H9 (cell line): ENCODE data around the gene TMEM242. TPM values are rescaled to one million over a fixed set of nuclear protein-coding genes. Genes with fewer than 3 reads are reported as not detected.

Source experiments
- DNase-seq: peaks from one replicate; pipeline ENCODE4 v3.0.0-alpha.2; 2017
- H2AFZ ChIP-seq: one replicate; pipeline ENCODE4 v1.6.1; 2013; ENCODE audit warnings: mild to moderate bottlenecking, low read length, control low read depth, moderate library complexity
- H2AK5ac ChIP-seq: 2 replicates; pipeline ENCODE4 v1.6.1; 2013; ENCODE audit warnings: low read length, control low read depth, mixed read lengths; ENCODE audit not compliant: insufficient read length
- H2BK120ac ChIP-seq: one replicate; pipeline ENCODE4 v1.6.1; 2013; ENCODE audit warnings: low read depth, mild to moderate bottlenecking, low read length, control low read depth, inconsistent platforms; ENCODE audit not compliant: poor library complexity, severe bottlenecking
- H2BK12ac ChIP-seq: 2 replicates; pipeline ENCODE4 v1.6.1; 2013; ENCODE audit warnings: low read length, control low read depth, mixed read lengths, low read depth; ENCODE audit not compliant: insufficient read length
- H2BK15ac ChIP-seq: 2 replicates; pipeline ENCODE4 v1.6.1; 2013; ENCODE audit warnings: low read depth, low read length, control low read depth
- H2BK20ac ChIP-seq: one replicate; pipeline ENCODE4 v1.6.1; 2013; ENCODE audit warnings: low read depth, mild to moderate bottlenecking, low read length, control low read depth, inconsistent platforms; ENCODE audit not compliant: poor library complexity, severe bottlenecking
- H2BK5ac ChIP-seq: 2 replicates; pipeline ENCODE4 v1.6.1; 2013; ENCODE audit warnings: low read length, control low read depth, mixed read lengths; ENCODE audit not compliant: insufficient read length
- H3K14ac ChIP-seq: 2 replicates; pipeline ENCODE4 v1.6.1; 2013; ENCODE audit warnings: low read length, control low read depth; ENCODE audit not compliant: insufficient read depth
- H3K18ac ChIP-seq: 2 replicates; pipeline ENCODE4 v1.6.1; 2013; ENCODE audit warnings: low read depth, mild to moderate bottlenecking, mixed read lengths, low read length, control low read depth; ENCODE audit not compliant: insufficient read length
- H3K23ac ChIP-seq: 2 replicates; pipeline ENCODE4 v1.6.1; 2013; ENCODE audit warnings: low read length, control low read depth, mixed read lengths, low read depth; ENCODE audit not compliant: insufficient read length
- H3K23me2 ChIP-seq: 2 replicates; pipeline ENCODE4 v1.6.1; 2013; ENCODE audit warnings: low read depth, mild to moderate bottlenecking, mixed read lengths, low read length, control low read depth; ENCODE audit not compliant: insufficient read length, poor library complexity, severe bottlenecking
- H3K27ac ChIP-seq: 2 replicates; pipeline ENCODE4 v1.5.1; 2013; ENCODE audit warnings: low read length, control low read depth, mixed read lengths, low read depth; ENCODE audit not compliant: insufficient read length
- H3K27me3 ChIP-seq: 2 replicates; pipeline ENCODE4 v1.6.1; 2013; ENCODE audit warnings: low read length, control low read depth, inconsistent platforms; ENCODE audit not compliant: insufficient read depth
- H3K4ac ChIP-seq: 2 replicates; pipeline ENCODE4 v1.6.1; 2013; ENCODE audit warnings: low read depth, mild to moderate bottlenecking, control low read depth, inconsistent platforms, low read length, moderate library complexity
- H3K4me1 ChIP-seq: 2 replicates; pipeline ENCODE4 v1.6.1; 2013; ENCODE audit warnings: low read length, control low read depth, inconsistent platforms; ENCODE audit not compliant: insufficient read depth
- H3K4me2 ChIP-seq: 2 replicates; pipeline ENCODE4 v1.6.1; 2013; ENCODE audit warnings: low read length, control low read depth, mixed read lengths; ENCODE audit not compliant: insufficient read length, insufficient read depth
- H3K56ac ChIP-seq: 2 replicates; pipeline ENCODE4 v1.6.1; 2013; ENCODE audit warnings: low read depth, mild to moderate bottlenecking, mixed read lengths, low read length, control low read depth; ENCODE audit not compliant: insufficient read length
- H3K79me1 ChIP-seq: 2 replicates; pipeline ENCODE4 v1.6.1; 2013; ENCODE audit warnings: low read depth, mild to moderate bottlenecking, moderate library complexity, low read length, control low read depth, inconsistent platforms; ENCODE audit not compliant: insufficient read depth, poor library complexity, severe bottlenecking
- H3K79me2 ChIP-seq: 2 replicates; pipeline ENCODE4 v1.6.1; 2013; ENCODE audit warnings: low read length, control low read depth, inconsistent platforms; ENCODE audit not compliant: insufficient read depth
- H3K9ac ChIP-seq: 2 replicates; pipeline ENCODE4 v1.6.1; 2013; ENCODE audit warnings: low read length, control low read depth, mixed read lengths; ENCODE audit not compliant: insufficient read length; ENCODE audit errors: extremely low read depth
- H3K9me3 ChIP-seq: one replicate; pipeline ENCODE4 v1.6.1; 2013; ENCODE audit warnings: low read depth, low read length, inconsistent platforms; ENCODE audit not compliant: control insufficient read depth
- H3T11ph ChIP-seq: one replicate; pipeline ENCODE4 v1.6.1; 2013; ENCODE audit warnings: mild to moderate bottlenecking, low read length, control low read depth, inconsistent platforms
- H4K20me1 ChIP-seq: one replicate; pipeline ENCODE4 v1.6.1; 2013; ENCODE audit not compliant: control insufficient read depth, insufficient read length, insufficient read depth
- H4K5ac ChIP-seq: 2 replicates; pipeline ENCODE4 v1.6.1; 2013; ENCODE audit warnings: low read depth, mild to moderate bottlenecking, mixed read lengths, low read length, control low read depth; ENCODE audit not compliant: insufficient read length
- H4K8ac ChIP-seq: replicated peaks from 2 replicates; pipeline ENCODE4 v1.6.1; 2013; ENCODE audit warnings: low read length, control low read depth, mixed read lengths, low read depth; ENCODE audit not compliant: insufficient read length
- H4K91ac ChIP-seq: 2 replicates; pipeline ENCODE4 v1.6.1; 2013; ENCODE audit warnings: low read depth, mild to moderate bottlenecking, moderate library complexity, mixed read lengths, low read length, control low read depth; ENCODE audit not compliant: insufficient read length
- H3K27ac Mint-ChIP-seq, 3 experiments: 2 replicates in 2 of 3; 3 replicates in 1 of 3; pipeline ENCODE4 v1.8.0; 2020 to 2021; ENCODE audit warnings: mixed read lengths in 3 of 3, mild to moderate bottlenecking in 1 of 3, moderate library complexity in 1 of 3
- H3K27me3 Mint-ChIP-seq: 2 replicates; pipeline ENCODE4 v1.8.0; 2021; ENCODE audit warnings: low read depth, mild to moderate bottlenecking, moderate library complexity, mixed read lengths
- H3K36me3 Mint-ChIP-seq, 3 experiments: 2 replicates in 2 of 3; 3 replicates in 1 of 3; pipeline ENCODE4 v1.8.0; 2020 to 2021; ENCODE audit warnings: low read depth in 3 of 3, mixed read lengths in 3 of 3; ENCODE audit not compliant: insufficient read depth in 1 of 3
- H3K4me1 Mint-ChIP-seq, 2 experiments: 2 replicates each; pipeline ENCODE4 v1.8.0; 2020; ENCODE audit warnings: mixed read lengths in 2 of 2
- H3K4me3 Mint-ChIP-seq, 2 experiments: 2 replicates in 1 of 2; 3 replicates in 1 of 2; pipeline ENCODE4 v1.8.0; 2020 to 2021; ENCODE audit warnings: mild to moderate bottlenecking in 2 of 2, mixed read lengths in 2 of 2, moderate library complexity in 1 of 2
- H3K9me3 Mint-ChIP-seq, 2 experiments: 2 replicates in 1 of 2; 3 replicates in 1 of 2; pipeline ENCODE4 v1.8.0; 2020; ENCODE audit warnings: mild to moderate bottlenecking in 2 of 2, mixed read lengths in 2 of 2, moderate library complexity in 1 of 2
- WGBS: extraction: QIAGEN DNeasy Blood & Tissue Kit; methylation state at CpG from one replicate; pipeline ENCODE4 v1.1.7; 2013; ENCODE audit warnings: missing lambda C conversion rate, low lambda C conversion rate, mixed read lengths; ENCODE audit not compliant: insufficient read length; ENCODE audit errors: extremely low coverage; 5-methylcytosine and 5-hydroxymethylcytosine counted together
- total RNA-seq: library from RNA; stranded (reverse); gene quantifications from 2 replicates; pipeline ENCODE4 v1.2.1, GENCODE V29; 2021
- TF ChIP-seq, protein P1 (sequence below): fragments of 200-600 bp; sonication (generic); conservative IDR thresholded peaks from 3 replicates; pipeline ENCODE4 v1.8.0; 2021; ENCODE audit warnings: antibody characterized with exemption, mild to moderate bottlenecking

TMEM242 gene
- total RNA-seq, 1 experiment from 2014 or later, result 10.5 TPM

DNA sequence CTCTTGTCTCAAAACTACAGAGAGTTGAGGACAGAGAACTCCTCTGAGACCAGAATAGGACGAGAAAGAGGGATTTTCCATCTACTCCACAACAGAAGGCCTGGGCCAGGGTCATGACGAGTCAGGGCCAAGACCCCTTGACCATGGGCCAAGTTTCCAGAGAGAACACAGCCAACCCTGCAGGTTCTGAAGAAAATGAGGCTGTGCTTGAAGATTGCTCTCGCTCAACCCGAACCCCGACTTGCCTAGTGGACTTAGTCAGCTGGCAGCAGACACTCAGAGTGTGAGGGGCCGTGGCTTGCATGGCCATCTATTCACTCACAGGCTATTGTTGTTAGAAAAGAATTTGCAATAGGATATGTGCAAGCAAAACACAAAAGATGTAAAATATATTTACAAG, 54.5 kb downstream of the TMEM242 start:
- Histone ChIP-seq H3K4me1 (no peaks in the 10 kb centered on the region), H3K79me2 (no peaks in the 10 kb centered on the region), H3K79me1 (no peaks in the 10 kb centered on the region), H4K8ac (no peak overlapping the region), H3K9ac (no peak overlapping the region), H4K91ac (no peak overlapping the region), H3K23ac (no peak overlapping the region), H3K23me2 (no peaks in the 10 kb centered on the region), H4K5ac (no peak overlapping the region), H3K27ac (no peak overlapping the region), H2BK5ac (no peak overlapping the region), H3K18ac (no peak overlapping the region), H4K20me1 (peaks cover 2% of the 10 kb centered on the region), H3K27me3 (no peaks in the 10 kb centered on the region; the same call in 1 of the 2 replicates), H3K14ac (no peak overlapping the region), H2BK12ac (no peak overlapping the region), H2AFZ (no peak overlapping the region), H3T11ph (no peak overlapping the region), H3K4ac (no peak overlapping the region), H2BK15ac (no peak overlapping the region), H2BK120ac (no peak overlapping the region), H2AK5ac (no peak overlapping the region), H3K4me2 (no peak overlapping the region), H3K9me3 (no peaks in the 10 kb centered on the region), H2BK20ac (no peak overlapping the region), H3K56ac (no peak overlapping the region)
- Mint-ChIP-seq H3K4me1 (peaks cover 12 to 15% of the 10 kb centered on the region in 2 experiments), H3K4me3 (no peak overlapping the region), H3K9me3 (peaks cover 7 to 8% of the 10 kb centered on the region in 2 experiments), H3K36me3 (peaks cover 2 to 9% (median 7%) of the 10 kb centered on the region in 3 experiments; a peak in 6 of 7 replicates), H3K27me3 (peaks cover 9% of the 10 kb centered on the region), H3K27ac (no peak overlapping the region)
- no CpG with 5 or more reads among the region's 6 CpGs for WGBS
- TF ChIP-seq, protein P1, sequence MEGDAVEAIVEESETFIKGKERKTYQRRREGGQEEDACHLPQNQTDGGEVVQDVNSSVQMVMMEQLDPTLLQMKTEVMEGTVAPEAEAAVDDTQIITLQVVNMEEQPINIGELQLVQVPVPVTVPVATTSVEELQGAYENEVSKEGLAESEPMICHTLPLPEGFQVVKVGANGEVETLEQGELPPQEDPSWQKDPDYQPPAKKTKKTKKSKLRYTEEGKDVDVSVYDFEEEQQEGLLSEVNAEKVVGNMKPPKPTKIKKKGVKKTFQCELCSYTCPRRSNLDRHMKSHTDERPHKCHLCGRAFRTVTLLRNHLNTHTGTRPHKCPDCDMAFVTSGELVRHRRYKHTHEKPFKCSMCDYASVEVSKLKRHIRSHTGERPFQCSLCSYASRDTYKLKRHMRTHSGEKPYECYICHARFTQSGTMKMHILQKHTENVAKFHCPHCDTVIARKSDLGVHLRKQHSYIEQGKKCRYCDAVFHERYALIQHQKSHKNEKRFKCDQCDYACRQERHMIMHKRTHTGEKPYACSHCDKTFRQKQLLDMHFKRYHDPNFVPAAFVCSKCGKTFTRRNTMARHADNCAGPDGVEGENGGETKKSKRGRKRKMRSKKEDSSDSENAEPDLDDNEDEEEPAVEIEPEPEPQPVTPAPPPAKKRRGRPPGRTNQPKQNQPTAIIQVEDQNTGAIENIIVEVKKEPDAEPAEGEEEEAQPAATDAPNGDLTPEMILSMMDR, result no peak
- DNase-seq, result peak; percentile 16
